ENCODE measurements around the gene CHD3. TPM values are rescaled to one million over a fixed set of nuclear protein-coding genes. Genes with fewer than 3 reads are reported as not detected.

Gene CHD3
- total RNA-seq, 1 donor from 2014 or later, result 77.9 TPM

DNA sequence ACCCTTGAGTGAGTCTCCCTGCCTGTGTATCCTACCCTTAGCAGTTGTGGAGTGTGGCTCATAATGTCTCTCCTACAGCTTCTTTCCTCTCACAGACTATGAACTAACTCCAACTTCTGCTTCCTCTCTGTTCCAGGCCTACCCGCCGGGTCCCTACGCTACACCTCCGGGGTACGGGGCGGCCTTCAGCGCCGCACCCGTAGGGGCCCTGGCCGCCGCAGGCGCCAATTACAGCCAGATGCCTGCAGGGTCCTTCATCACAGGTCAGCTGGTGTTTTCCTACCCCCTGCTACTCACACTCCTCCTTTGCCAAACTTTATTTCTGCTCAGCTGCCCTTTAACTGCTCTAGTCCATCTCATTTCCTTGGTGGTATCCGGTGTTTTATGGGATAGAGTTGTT, 22.1 kb downstream of the CHD3 start:
- no peaks in the 10 kb centered on the region for H3K9me3 ChIP-seq
- no peak for ATAC-seq
- H3K27ac ChIP-seq, result no peak overlapping the region
- H3K4me3 ChIP-seq, result no peak overlapping the region
- intact Hi-C loops (cut with DNase I), result no loop called here
- no peak for DNase-seq
- H3K4me1 ChIP-seq, result peaks cover 21% of the 10 kb centered on the region
- no peak for TF ChIP-seq CTCF (IDR thresholded peaks at IDR 0.05)
- H3K36me3 ChIP-seq, result peaks cover 67% of the 10 kb centered on the region
- H3K27me3 ChIP-seq (ENCODE audit: low read depth), result no peaks in the 10 kb centered on the region

DNA sequence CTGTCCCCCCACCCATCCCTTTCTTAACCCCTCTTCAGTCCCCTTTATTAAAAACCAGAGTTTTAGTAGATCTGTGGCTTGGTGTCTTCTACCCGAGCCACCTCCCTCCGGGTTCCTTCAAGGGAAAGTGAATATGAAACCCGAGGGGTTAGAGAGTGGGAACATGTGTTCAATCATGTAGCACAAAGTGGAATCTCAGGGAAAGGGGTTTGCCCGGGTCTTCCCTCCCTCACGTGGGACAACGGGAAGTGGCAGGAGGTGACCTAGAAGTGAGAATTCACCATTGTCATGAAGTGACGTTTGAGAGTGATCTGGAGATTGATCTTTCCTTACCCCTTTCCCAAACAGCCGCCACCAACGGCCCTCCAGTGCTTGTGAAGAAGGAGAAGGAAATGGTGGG, 22.5 kb downstream of the CHD3 start:
- peaks cover 63% of the 10 kb centered on the region for H3K36me3 ChIP-seq
- no peaks in the 10 kb centered on the region for H3K27me3 ChIP-seq (ENCODE audit: low read depth)
- intact Hi-C loops (cut with DNase I), result no loop called here
- DNase-seq (no peak), ATAC-seq (no peak)
- no peak for TF ChIP-seq CTCF (IDR thresholded peaks at IDR 0.05)
- no peak overlapping the region for H3K4me3 ChIP-seq
- no peaks in the 10 kb centered on the region for H3K9me3 ChIP-seq
- peaks cover 22% of the 10 kb centered on the region for H3K4me1 ChIP-seq
- H3K27ac ChIP-seq, result no peak overlapping the region

GRCh38 chr17:7912927-7913524, 24.4 kb downstream of the CHD3 start:
- H3K4me1 ChIP-seq, result peaks cover 33% of the 10 kb centered on the region
- peak; percentile 70 for TF ChIP-seq CTCF (IDR thresholded peaks at IDR 0.05)
- DNase-seq (no peak), ATAC-seq (peak; percentile 22 to 28)
- peaks cover 44% of the 10 kb centered on the region for H3K36me3 ChIP-seq
- no peaks in the 10 kb centered on the region for H3K27me3 ChIP-seq (ENCODE audit: low read depth)
- H3K9me3 ChIP-seq, result no peaks in the 10 kb centered on the region
- intact Hi-C loops (cut with DNase I), result no loop called here
- no peak overlapping the region for H3K27ac ChIP-seq
- no peak overlapping the region for H3K4me3 ChIP-seq

DNA sequence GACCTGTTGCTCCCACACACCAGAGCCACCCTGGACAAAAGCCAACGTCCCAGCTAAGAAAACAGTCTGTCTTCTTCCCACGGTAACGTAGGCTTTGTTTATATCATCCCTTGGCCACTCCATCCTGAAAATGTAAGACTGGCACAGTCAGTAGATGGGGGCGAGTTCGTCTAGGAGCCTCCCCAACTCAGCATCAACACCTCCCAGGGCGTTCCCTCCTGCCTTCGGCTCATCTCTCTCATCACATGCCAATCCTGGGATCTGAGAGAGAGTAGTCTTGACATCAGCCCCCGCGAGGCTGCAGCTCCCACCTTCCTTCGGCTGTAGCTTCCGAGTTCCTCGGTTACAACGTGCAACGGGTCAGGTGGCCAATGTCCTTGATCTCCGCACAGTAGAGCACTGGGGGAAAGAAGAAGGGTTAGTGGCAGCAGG, 26.6 kb downstream of the CHD3 start:
- DNase-seq (no peak), ATAC-seq (peak in 1 of 2 donors; percentile 54)
- no peak for TF ChIP-seq CTCF (IDR thresholded peaks at IDR 0.05)
- H3K36me3 ChIP-seq, result peaks cover 22% of the 10 kb centered on the region
- peaks cover 33% of the 10 kb centered on the region for H3K4me1 ChIP-seq
- intact Hi-C loops (cut with DNase I), result no loop called here
- peak overlapping the region; percentile 73 for H3K4me3 ChIP-seq
- no peaks in the 10 kb centered on the region for H3K9me3 ChIP-seq
- H3K27me3 ChIP-seq (ENCODE audit: low read depth), result no peaks in the 10 kb centered on the region
- peak overlapping the region; percentile 97 for H3K27ac ChIP-seq

DNA sequence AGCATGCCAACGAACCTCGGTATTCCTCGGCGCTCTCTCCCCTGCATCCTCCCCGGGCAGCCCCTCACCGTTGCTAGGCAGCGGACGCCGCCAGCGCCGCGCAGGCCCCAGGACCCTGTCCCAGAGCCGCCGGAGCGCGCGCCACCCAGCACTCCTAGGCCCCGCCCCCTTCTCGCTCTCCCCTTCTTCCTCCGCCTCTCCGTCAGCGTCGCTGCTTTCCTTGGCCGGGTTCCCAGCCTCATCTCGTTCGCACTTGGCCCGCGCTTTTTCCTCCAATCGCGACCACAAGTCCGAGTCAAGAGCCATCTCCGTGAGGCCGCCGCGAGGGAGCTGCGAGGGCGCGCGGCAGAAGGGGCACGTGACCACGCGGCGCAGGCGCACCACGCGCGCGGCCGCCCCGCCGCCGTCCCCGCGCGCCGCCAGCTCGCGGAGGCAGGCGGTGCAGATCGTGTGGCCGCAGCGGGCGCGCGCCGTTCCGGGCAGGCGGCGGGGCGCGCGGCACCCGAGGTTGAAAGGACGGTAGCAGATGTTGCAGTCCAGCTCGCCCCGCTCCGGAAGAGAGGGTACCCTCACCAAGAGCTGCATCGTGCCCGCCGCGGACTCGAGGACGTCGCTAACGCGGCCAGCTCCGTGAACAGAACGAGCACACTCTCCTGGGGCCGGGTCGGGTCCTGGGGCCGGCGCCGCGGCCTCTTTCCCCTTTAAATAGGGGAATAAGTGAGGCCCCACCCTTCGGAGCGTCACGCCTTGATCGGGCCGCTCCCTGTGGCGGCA, 27.2 kb downstream of the CHD3 start, which contains the start of gene RNF227:
Gene RNF227 (minus strand): TSS at position 679 of the 774 bp plus-strand sequence. CDS start 94 bp downstream, at position 585.
- ATAC-seq (peak; percentile 91 to 92), DNase-seq (peak; percentile 96)
- Histone ChIP-seq H3K27ac (peak within 1 kb of the TSS; percentile 97), H3K27me3 (ENCODE audit: low read depth) (no peaks in the 10 kb centered on the region), H3K4me1 (peaks cover 33% of the 10 kb centered on the region), H3K9me3 (no peaks in the 10 kb centered on the region), H3K36me3 (peaks cover 16% of the 10 kb centered on the region), H3K4me3 (peak within 1 kb of the TSS; percentile 73)
- intact Hi-C loops (cut with DNase I), result no loop called here
- no peak for TF ChIP-seq CTCF (IDR thresholded peaks at IDR 0.05)
